Measurements from ENCODE around the gene ABCC4.

ABCC4 gene

GRCh38 chr13:95145587-95145986 lies 155.7 kb downstream of the ABCC4 start:
- no peak overlapping the region for H3K4me3 ChIP-seq (ENCODE audit: low read depth, low read length)
- TF ChIP-seq, protein P1, sequence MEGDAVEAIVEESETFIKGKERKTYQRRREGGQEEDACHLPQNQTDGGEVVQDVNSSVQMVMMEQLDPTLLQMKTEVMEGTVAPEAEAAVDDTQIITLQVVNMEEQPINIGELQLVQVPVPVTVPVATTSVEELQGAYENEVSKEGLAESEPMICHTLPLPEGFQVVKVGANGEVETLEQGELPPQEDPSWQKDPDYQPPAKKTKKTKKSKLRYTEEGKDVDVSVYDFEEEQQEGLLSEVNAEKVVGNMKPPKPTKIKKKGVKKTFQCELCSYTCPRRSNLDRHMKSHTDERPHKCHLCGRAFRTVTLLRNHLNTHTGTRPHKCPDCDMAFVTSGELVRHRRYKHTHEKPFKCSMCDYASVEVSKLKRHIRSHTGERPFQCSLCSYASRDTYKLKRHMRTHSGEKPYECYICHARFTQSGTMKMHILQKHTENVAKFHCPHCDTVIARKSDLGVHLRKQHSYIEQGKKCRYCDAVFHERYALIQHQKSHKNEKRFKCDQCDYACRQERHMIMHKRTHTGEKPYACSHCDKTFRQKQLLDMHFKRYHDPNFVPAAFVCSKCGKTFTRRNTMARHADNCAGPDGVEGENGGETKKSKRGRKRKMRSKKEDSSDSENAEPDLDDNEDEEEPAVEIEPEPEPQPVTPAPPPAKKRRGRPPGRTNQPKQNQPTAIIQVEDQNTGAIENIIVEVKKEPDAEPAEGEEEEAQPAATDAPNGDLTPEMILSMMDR (IDR thresholded peaks at IDR 0.05; ENCODE audit: borderline replicate concordance, insufficient read depth, low read depth, low read length) = no peak

DNA sequence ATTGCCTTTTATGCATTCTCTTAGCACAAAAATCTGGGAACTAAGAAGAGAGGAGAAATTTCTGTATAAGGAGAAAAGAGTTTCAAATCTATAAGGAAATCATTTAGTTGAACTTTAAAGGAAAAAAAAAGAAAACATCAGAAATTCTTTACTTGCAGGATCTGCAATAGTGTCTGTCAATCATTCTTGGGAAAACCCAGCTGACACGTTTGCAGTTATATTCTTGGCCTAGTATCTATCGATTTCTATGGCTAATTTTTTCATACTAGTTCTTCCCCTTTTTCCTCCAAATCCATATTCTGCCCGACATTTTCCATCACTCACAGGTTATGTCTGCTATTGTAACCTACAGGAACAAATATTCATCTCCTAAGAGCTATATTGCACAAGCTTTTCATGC lies 160.7 kb downstream of the ABCC4 start:
- H3K4me3 ChIP-seq (ENCODE audit: low read depth, low read length) = no peak overlapping the region
- TF ChIP-seq, protein P1 (IDR thresholded peaks at IDR 0.05; ENCODE audit: borderline replicate concordance, insufficient read depth, low read depth, low read length) = no peak

DNA sequence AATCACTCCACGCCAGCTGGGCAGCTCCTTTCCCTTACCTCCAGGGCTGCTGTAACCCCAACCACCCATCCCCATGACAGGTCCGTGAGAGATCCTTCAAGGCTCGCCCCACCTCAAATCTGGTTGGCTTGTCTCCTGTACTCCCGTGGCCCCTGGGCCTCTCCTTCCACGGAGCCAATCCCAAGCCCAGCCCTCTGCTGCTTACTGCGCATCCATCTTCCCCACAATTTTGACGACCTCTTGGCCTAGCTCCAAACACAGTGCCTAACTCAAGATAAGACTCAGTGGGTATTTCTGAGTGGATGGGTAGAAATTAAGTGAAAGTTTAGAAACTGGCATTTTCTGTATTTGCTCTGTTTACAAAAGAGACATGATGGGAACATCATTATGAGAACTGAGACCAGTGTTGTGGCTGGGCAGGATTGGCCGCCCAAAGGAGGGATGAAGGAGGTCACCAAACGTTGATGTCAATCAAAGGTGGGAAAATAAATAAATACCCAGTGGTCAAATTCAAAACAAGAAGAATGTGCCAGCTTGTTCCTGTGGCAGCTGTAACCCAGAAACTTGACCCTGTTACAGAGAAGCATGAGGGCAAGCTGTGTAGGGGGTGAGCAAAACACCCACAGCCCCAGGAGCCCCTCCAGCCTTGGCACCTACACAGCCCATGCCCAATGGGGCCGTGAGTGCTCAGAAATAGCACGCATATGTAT lies 162.2 kb downstream of the ABCC4 start:
- no peak overlapping the region for H3K4me3 ChIP-seq (ENCODE audit: low read depth, low read length)
- TF ChIP-seq, protein P1 (IDR thresholded peaks at IDR 0.05; ENCODE audit: borderline replicate concordance, insufficient read depth, low read depth, low read length) = no peak

- TF ChIP-seq, protein P1 (IDR thresholded peaks at IDR 0.05; ENCODE audit: borderline replicate concordance, insufficient read depth, low read depth, low read length) = no peak
- no peak overlapping the region for H3K4me3 ChIP-seq (ENCODE audit: low read depth, low read length)
Measured at GRCh38 chr13:95137096-95137495, 164.2 kb downstream of the ABCC4 start.

DNA sequence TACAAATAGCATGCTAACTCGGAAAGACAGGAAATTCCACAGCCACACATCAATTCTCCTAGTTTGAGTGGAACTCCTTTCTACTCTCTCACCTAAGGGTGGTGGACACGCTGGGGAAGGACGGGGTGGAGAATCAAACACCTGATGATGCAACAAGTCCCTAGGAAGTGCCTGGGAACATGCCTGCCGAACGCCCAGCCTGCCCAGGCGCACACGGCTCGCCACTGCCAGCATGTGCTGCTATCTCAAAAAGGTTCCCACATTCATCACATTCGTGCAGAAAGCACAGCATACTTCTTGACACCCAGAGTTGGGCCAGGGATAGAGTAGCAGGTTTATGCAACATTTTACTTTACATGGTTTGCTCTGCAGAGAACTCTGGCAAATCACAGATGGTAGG lies 164.6 kb downstream of the ABCC4 start:
- H3K4me3 ChIP-seq (ENCODE audit: low read depth, low read length) = no peak overlapping the region
- TF ChIP-seq, protein P1 (IDR thresholded peaks at IDR 0.05; ENCODE audit: borderline replicate concordance, insufficient read depth, low read depth, low read length) = no peak

DNA sequence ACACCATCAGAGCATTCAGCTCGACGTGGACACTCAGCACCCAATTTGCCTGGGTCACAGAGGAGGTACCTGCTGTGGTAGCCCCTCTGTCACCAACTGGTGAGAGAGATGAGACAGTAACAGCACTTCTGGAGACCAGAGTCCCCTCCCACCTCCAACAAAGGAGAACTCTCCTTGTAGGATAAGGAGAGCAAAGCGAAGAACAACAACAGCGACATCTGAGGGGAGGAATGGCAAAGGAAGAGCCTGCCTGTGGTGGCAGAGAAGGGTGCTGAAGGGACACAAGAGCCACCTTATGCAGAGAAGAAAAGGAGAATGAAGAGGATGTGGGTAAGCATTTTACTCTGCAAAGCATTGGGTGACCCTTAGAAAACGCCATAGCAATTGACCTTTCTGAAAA lies 167.8 kb downstream of the ABCC4 start:
- TF ChIP-seq, protein P1 (IDR thresholded peaks at IDR 0.05; ENCODE audit: borderline replicate concordance, insufficient read depth, low read depth, low read length) = no peak
- no peak overlapping the region for H3K4me3 ChIP-seq (ENCODE audit: low read depth, low read length)

GRCh38 chr13:95129004-95129403 lies 172.2 kb downstream of the ABCC4 start:
- TF ChIP-seq, protein P1 (IDR thresholded peaks at IDR 0.05; ENCODE audit: borderline replicate concordance, insufficient read depth, low read depth, low read length) = no peak
- H3K4me3 ChIP-seq (ENCODE audit: low read depth, low read length) = no peak overlapping the region

Measured in GM12875 (cell line).